ENCODE results near the gene GPATCH1. TPM values are rescaled to one million over a fixed set of nuclear protein-coding genes. Genes with fewer than 3 reads are reported as not detected.

Gene GPATCH1
- total and polyA plus RNA-seq, 2 of the 13 experiments (the other 11 are each of a cell fraction or from before 2014, with no cell fraction given), result 6.8 to 6.9 TPM

GRCh38 chr19:33176670-33177416, 95.9 kb downstream of the GPATCH1 start (continued):
- TF ChIP-seq, protein P1, sequence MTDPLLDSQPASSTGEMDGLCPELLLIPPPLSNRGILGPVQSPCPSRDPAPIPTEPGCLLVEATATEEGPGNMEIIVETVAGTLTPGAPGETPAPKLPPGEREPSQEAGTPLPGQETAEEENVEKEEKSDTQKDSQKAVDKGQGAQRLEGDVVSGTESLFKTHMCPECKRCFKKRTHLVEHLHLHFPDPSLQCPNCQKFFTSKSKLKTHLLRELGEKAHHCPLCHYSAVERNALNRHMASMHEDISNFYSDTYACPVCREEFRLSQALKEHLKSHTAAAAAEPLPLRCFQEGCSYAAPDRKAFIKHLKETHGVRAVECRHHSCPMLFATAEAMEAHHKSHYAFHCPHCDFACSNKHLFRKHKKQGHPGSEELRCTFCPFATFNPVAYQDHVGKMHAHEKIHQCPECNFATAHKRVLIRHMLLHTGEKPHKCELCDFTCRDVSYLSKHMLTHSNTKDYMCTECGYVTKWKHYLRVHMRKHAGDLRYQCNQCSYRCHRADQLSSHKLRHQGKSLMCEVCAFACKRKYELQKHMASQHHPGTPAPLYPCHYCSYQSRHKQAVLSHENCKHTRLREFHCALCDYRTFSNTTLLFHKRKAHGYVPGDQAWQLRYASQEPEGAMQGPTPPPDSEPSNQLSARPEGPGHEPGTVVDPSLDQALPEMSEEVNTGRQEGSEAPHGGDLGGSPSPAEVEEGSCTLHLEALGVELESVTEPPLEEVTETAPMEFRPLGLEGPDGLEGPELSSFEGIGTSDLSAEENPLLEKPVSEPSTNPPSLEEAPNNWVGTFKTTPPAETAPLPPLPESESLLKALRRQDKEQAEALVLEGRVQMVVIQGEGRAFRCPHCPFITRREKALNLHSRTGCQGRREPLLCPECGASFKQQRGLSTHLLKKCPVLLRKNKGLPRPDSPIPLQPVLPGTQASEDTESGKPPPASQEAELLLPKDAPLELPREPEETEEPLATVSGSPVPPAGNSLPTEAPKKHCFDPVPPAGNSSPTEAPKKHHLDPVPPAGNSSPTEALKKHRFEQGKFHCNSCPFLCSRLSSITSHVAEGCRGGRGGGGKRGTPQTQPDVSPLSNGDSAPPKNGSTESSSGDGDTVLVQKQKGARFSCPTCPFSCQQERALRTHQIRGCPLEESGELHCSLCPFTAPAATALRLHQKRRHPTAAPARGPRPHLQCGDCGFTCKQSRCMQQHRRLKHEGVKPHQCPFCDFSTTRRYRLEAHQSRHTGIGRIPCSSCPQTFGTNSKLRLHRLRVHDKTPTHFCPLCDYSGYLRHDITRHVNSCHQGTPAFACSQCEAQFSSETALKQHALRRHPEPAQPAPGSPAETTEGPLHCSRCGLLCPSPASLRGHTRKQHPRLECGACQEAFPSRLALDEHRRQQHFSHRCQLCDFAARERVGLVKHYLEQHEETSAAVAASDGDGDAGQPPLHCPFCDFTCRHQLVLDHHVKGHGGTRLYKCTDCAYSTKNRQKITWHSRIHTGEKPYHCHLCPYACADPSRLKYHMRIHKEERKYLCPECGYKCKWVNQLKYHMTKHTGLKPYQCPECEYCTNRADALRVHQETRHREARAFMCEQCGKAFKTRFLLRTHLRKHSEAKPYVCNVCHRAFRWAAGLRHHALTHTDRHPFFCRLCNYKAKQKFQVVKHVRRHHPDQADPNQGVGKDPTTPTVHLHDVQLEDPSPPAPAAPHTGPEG (CRISPR knock-in tag; IDR thresholded peaks at IDR 0.05), result no peak
- TF ChIP-seq ZNF543 (CRISPR knock-in tag; IDR thresholded peaks at IDR 0.05) (peak; percentile 85), ZNF333 (CRISPR knock-in tag; IDR thresholded peaks at IDR 0.05; ENCODE audit: borderline replicate concordance) (peak; percentile 42; the same call in 1 of the 2 replicates), TBP (CRISPR knock-in tag; IDR thresholded peaks at IDR 0.05) (0 out of 2 replicates have a peak, but pooled peaks have one; percentile 72), TARDBP (CRISPR knock-in tag; IDR thresholded peaks at IDR 0.05) (peak; percentile 93), TAF1 (CRISPR knock-in tag; IDR thresholded peaks at IDR 0.05) (peak; percentile 92), NFE2L1 (CRISPR knock-in tag; IDR thresholded peaks at IDR 0.05; ENCODE audit: borderline replicate concordance) (no peak), MYC (CRISPR knock-in tag; IDR thresholded peaks at IDR 0.05; ENCODE audit: borderline replicate concordance) (peak; percentile 72; the same call in 1 of the 2 replicates), ATF2 (CRISPR knock-in tag; IDR thresholded peaks at IDR 0.05) (peak; percentile 62; the same call in 1 of the 2 replicates), ZNF17 (CRISPR knock-in tag; IDR thresholded peaks at IDR 0.05) (no peak; the same call in 1 of the 2 replicates), ZNF337 (CRISPR knock-in tag; IDR thresholded peaks at IDR 0.05; ENCODE audit: borderline replicate concordance, low read depth) (peak; percentile 95), ETV5 (CRISPR knock-in tag; IDR thresholded peaks at IDR 0.05; ENCODE audit: borderline replicate concordance) (peak; percentile 93)
- TF ChIP-seq, protein P2, sequence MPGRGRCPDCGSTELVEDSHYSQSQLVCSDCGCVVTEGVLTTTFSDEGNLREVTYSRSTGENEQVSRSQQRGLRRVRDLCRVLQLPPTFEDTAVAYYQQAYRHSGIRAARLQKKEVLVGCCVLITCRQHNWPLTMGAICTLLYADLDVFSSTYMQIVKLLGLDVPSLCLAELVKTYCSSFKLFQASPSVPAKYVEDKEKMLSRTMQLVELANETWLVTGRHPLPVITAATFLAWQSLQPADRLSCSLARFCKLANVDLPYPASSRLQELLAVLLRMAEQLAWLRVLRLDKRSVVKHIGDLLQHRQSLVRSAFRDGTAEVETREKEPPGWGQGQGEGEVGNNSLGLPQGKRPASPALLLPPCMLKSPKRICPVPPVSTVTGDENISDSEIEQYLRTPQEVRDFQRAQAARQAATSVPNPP (CRISPR knock-in tag; IDR thresholded peaks at IDR 0.05), result peak; percentile 75; the same call in 1 of the 2 replicates
- TF ChIP-seq, protein P3, sequence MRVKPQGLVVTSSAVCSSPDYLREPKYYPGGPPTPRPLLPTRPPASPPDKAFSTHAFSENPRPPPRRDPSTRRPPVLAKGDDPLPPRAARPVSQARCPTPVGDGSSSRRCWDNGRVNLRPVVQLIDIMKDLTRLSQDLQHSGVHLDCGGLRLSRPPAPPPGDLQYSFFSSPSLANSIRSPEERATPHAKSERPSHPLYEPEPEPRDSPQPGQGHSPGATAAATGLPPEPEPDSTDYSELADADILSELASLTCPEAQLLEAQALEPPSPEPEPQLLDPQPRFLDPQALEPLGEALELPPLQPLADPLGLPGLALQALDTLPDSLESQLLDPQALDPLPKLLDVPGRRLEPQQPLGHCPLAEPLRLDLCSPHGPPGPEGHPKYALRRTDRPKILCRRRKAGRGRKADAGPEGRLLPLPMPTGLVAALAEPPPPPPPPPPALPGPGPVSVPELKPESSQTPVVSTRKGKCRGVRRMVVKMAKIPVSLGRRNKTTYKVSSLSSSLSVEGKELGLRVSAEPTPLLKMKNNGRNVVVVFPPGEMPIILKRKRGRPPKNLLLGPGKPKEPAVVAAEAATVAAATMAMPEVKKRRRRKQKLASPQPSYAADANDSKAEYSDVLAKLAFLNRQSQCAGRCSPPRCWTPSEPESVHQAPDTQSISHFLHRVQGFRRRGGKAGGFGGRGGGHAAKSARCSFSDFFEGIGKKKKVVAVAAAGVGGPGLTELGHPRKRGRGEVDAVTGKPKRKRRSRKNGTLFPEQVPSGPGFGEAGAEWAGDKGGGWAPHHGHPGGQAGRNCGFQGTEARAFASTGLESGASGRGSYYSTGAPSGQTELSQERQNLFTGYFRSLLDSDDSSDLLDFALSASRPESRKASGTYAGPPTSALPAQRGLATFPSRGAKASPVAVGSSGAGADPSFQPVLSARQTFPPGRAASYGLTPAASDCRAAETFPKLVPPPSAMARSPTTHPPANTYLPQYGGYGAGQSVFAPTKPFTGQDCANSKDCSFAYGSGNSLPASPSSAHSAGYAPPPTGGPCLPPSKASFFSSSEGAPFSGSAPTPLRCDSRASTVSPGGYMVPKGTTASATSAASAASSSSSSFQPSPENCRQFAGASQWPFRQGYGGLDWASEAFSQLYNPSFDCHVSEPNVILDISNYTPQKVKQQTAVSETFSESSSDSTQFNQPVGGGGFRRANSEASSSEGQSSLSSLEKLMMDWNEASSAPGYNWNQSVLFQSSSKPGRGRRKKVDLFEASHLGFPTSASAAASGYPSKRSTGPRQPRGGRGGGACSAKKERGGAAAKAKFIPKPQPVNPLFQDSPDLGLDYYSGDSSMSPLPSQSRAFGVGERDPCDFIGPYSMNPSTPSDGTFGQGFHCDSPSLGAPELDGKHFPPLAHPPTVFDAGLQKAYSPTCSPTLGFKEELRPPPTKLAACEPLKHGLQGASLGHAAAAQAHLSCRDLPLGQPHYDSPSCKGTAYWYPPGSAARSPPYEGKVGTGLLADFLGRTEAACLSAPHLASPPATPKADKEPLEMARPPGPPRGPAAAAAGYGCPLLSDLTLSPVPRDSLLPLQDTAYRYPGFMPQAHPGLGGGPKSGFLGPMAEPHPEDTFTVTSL (CRISPR knock-in tag; IDR thresholded peaks at IDR 0.05; ENCODE audit: borderline replicate concordance), result peak; percentile 78
